GM19193 (cell line): ENCODE measurements around the gene CCDC15.

Experiments used
- POLR2A ChIP-seq: IDR thresholded peaks from 4 replicates; pipeline ENCODE4 v1.6.1; 2011; ENCODE audit not compliant: insufficient read depth, insufficient read length; ENCODE audit errors: extremely low read depth

Gene CCDC15

DNA sequence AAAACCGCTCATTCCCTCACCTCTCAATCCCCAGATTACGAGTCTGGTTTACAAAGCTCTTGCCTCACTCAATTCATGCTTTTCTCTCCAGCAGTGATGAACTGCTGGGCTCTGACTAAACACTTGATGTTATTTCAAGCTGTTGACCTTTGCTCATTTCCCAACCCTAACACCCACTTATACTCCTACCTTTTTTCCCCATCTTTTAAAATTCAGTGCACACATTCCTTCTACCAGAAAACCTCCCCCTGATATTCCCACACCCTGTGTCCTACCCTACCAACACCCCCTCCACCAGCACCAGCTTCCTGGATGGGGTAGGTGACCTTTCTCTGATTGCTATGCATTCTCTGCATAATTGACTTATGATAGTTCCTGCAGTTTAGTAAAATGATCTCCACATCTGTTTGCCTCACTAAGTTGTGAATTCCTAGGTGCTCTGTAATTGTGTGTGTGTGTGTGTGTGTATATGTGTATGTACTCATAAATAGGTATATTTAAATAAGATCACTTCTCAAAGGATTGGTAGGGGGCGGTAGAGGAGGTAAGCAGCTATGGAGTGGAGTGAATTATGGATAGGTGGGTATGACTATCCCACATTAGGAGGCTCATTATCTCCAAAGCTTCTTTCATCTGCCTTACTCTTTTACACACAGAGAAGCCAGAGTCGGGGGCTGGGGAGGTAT is 19.0 kb upstream of the CCDC15 start:
- TF ChIP-seq POLR2A: no peak

DNA sequence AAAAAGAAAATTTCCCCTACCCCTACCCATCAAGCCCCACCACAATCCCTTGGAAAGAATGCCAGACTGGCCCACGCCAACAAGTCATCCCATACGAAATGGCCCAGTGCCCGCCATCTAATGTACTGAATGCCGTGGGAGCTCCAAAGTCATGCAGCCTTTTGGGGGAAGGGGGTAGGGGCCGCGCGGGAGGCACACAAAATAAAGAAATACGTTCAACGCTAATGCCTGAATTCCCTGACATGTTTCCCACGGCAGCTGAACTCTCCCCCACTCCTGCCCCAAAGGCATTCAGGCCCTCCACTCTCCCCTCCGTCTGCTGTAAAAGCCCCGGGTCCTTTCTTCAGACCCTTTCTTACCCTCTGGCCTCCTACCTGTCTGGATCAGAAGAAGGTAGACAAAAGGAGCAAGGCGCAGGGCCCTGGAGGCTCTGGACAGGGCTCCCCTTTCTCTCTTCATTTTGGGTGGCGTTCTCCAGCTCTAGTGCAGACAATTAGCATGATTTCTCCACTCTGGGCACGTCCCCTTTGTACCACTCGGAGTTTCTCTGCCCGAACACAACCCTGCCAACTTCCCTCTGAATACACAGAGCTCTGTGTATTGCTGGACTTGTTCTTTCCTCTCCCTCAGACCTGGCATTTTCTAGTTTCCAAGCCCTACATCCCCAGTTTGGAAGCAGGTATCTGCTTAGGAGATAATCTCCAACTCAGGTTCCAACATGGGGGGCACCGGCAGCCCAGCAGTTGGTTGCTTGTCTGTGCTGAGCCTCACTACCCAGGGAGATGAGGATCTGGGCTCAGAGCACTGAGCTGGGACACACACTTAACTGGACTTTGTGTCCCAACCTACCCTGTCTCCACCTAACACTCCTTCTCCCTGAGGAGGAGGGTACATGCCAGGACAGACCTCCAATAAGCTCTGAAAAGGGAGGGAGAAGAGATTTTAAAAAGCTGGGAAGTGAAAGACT is 18.2 kb upstream of the CCDC15 start, which contains the start of gene HEPACAM:
Gene HEPACAM, minus strand, starts transcription at position 500 of the 967 bp plus-strand sequence. Its CDS starts 41 bp downstream, at position 459.
- no peak for TF ChIP-seq POLR2A

DNA sequence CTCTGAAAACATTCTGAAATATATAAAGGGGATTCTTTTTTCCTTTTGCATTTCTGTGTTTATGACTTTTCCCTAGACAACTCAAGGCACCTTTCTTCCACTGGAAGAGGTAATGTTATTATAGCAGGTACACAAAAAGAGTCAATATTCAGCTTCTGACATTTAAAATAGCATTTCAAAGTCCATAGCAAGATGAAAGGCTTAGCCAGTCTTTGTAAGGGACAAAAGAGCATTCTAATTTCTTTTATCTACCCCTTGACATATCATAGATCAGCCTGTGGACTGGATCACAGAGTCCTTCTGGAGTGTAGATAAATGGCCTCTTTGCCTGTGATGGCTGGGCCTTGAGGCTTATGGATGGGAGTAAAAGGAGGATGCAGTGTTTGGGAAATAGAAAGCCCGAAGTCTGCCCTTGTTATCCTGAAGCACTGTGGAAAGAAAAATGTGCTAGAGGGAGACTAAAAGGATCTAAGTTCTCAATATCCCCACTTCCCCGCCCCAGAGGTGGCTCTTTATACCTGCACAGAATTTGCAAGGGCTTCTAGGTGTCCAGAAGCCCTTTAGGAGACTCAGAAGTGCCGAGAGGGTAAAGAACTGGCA is 16.6 kb upstream of the CCDC15 start:
- TF ChIP-seq POLR2A: no peak

DNA sequence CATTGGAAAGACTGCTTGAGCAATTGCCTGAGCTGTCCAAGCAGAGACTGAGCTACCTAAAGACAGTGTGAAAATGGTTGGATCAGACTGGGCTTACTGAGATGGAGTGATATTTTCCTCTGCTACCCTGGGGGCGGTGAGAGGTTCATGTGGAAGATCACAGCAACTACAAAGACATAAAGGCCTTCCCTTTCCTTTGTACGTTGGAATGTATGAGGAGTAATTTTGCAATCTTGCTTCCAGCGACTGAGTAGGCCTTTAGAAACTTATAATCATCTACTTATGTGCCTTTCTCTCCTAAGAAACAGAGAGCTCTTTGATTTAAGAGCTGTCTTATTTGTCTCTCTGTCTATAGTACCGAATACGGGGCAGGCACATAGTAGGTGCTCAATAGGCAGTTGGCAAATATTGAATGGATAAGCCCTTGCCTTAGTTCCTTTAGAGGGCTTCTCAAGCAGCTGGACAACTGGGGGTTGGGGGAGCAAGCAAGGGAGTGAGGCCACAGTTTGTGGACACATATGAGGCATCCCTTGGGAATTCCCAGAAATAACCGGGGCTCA is 15.7 kb upstream of the CCDC15 start:
- no peak for TF ChIP-seq POLR2A

DNA sequence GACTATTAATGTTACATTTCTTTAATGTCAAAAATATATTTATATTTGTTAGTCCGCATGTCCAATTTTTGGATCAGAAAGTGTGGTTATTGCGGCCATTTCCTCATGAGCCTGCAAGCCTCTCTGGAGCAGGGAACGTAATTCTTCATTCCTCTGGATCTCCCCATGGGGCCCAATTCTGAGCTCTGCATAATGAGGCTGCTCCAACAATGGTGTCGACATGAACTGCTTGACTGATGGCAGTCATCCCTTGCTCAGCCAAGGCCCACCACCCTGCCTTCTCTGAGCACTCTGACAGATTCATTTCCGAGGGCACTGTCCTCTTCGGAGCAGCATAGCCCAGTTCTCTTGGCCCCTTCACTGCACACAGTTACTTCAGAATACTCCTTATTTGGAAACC is 15.0 kb upstream of the CCDC15 start:
- TF ChIP-seq POLR2A: no peak

DNA sequence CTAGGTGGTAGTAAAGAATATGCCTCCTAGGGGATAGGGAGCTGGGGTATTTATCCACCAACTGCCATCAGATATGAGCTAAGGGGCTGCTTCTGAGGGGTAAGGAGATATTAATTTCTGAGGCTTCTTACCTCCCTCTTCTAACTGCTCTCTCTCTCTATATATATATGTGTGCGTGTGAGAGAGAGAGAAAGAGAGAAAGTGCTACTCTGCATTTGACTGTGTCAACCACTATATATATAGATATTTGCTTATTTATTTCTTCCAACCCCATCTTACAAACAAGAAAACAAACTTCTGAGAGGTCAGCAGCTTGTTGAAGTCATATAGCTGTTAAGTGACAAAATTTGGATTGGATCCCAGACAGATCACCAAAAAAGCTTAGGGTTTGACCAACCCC is 12.3 kb upstream of the CCDC15 start:
- no peak for TF ChIP-seq POLR2A

DNA sequence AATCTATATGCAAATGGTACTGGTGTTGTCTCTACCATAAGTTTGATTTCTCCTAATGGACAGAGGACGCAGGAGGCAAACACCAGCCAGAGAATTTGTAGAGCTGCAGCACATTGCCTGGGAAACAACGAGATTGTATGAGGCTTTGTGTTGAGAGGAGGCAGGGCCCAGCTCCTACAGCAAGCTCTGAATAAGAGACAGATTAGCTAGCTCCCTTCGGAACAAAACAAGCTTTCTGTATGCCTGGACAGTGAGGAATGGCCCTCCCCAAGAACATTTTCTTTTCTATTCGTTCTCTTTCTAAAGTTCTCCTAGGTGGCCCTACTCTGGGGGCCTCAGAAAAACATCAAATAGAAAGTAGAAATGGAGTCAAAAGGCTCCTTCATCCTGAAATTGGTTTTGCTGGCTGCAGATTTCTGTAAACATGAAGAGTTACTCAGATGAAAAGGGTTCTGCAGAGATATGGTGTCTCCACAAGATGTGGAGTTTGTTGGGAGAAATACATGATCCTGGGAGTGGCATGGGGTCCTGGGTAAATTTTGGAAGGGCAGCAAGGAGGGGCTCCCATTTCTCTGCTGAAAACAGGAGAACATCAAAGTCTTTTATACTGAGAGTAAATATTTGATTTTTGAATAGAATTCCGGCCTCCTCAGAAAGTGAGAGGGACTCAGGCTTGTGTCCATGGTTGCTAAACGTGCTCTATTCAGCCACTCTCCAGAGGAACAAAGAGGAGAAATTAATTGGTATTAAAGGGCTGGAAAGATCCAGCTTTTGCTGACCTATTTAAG is 11.3 kb upstream of the CCDC15 start:
- TF ChIP-seq POLR2A: no peak

DNA sequence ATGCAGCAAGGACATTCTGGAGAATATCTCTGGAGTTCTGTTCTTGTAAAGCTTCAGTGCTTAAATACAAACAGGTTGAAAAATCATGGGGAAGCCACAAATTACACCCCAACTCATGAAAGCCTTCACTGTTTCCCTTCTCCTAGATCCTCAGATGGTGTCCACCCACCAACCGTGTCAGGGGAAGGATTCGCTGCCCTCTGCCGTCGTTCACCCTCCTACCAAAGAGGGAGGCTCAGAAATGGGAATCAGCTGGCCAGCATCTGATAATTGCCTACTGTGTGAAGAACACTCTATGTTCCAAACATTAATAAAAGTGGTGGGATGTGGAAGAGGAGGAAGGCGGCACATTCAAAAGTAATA is 10.8 kb upstream of the CCDC15 start:
- no peak for TF ChIP-seq POLR2A

DNA sequence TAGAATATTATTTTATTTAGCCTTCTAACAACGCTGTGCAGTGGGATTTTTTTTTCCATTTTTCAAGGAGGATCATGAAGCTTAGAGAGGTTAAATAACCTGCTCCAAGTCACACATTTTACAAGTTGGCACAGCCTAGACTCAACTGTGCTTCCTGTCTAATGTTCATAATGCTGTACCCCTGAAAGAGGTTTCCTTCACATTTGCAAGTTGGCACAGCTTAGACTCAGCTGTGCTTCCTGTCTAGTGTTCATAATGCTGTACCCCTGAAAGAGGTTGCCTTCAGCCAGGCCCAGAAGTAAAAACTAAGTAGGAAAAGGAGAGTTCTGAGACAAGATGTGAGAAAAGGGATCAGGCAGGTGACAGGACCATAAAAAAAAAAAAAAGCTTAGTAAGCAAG is 10.3 kb upstream of the CCDC15 start:
- TF ChIP-seq POLR2A: no peak

DNA sequence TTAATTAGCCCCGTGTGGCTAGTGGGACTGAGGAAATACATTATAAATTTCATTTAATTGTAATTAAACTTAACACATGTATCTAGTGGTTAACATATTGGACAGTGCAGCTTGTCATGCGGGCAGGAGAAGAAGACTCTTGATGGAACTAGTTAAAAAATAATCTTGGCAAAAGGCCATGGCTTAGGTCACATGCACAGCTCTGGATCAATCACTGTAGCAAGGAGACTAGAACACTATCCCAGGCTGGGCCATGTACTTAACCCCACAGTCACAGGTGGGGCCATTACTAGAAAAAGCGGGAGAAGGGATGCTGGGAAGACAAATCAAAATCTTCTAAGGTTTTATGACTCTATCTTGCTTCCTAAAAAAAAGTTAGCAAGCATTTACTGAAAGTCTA is 9.4 kb upstream of the CCDC15 start:
- TF ChIP-seq POLR2A: no peak

DNA sequence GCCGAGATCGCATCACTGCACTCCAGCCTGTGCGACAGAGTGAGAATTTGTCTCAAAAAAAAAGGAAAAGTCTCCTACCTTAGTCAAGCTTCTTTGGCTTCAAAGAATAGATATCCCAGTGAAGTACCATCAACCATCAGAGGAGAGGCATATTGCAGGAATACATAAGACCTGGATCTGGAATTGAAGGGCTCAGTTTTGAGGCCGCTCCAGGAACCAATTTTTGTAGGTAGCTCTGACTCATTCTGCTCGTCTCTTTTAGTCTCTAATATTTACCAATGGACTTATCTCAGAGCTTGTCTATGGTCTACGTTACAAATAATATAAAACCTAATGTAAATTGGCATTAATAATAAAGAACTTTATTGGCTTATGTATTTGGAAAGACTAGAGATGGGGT is 8.2 kb upstream of the CCDC15 start:
- no peak for TF ChIP-seq POLR2A

DNA sequence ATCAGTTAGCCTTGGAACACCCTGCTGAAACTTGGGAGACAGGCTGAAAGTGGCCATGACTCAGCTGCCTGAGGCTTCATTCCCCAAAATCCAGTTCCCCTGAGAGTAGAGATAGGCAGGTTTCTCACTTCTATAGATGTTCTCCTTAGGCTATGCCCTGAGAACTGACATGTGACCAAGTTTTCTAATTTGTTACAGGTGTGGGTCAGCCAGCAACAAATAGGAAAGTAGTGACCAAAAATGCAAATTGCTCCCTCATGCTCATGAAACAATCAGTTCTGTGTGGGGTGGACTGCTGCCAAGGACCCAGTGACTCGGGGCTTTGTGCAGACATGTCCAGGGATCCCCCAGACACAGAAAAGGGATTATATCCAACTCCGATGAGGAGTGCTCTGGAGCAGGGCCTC is 7.3 kb upstream of the CCDC15 start:
- TF ChIP-seq POLR2A: no peak

DNA sequence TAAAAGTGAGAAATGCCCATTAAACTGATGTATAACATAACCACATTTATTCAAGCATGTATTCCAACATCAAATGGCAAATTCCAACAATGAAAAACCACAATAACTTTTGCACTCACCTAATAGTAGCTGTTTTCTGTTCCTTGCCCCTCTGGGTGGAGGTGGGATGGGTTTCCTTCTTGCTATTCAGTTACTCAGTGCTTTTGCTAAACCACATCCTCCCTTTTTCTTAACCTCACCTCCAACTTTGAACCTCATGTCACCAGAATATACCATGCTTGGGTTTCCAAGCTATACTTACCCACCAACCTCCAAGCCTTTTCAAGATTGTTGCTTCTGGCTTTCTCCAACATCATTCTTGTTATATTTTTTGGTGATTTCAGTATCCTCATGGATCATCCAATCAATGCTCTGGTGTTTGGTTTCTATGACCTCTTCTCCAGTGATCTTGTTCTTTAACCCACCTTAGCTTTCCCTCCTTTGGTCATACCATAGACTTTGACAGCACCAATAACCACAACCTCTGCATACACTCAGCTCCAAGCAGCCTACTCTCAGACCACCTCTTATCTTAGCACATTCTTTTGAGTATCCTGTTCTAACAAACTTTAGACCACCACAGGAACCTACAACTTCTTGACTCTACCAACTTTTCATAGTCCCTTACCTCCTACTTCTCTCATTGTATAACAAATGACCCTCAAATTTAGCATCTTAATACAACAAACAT is 3.2 kb upstream of the CCDC15 start:
- TF ChIP-seq POLR2A: no peak

DNA sequence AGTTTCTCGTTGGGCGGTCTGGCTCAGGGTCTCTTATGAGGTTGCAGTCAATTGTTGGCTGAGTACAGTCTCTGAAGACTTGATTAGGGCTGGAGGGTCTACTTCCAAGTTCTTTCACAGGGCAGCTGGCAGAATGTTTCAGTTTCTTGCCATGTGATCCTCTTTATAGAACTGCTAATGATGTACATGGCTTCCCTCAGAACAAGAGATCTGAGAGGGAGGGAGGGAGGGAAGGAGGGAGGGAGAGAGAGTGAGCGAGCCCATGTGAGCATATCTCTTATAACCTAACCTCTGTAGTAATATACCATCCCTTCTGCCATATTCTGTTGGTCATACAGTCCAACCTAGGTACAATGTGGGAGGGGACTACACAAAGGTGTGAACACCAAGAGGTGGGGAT is 2.7 kb upstream of the CCDC15 start:
- no peak for TF ChIP-seq POLR2A
